Bronchial epithelial cell (primary cell): ENCODE results near the gene TOMM5. TPM values are rescaled to one million over a fixed set of nuclear protein-coding genes. Genes with fewer than 3 reads are reported as not detected.

Experiments used
- DNase-seq: peaks from one replicate; pipeline ENCODE4 v3.0.0-alpha.2; 2010; ENCODE audit warnings: low read depth
- FAIRE-seq: peaks from 2 replicates; lab custom pipeline; 2011; peaks lifted over from hg19 to GRCh38; lab: Jason Lieb, UNC
- H3K27me3 ChIP-seq: 2 replicates; pipeline ENCODE4 v1.5.1; 2011; ENCODE audit warnings: low read length; ENCODE audit not compliant: control insufficient read depth, insufficient read depth
- H3K36me3 ChIP-seq: 2 replicates; pipeline ENCODE4 v1.5.1; 2011; ENCODE audit warnings: low read length; ENCODE audit not compliant: control insufficient read depth, insufficient read depth
- H3K4me3 ChIP-seq: 2 replicates; pipeline ENCODE4 v1.5.1; 2011; ENCODE audit warnings: mild to moderate bottlenecking, low read depth, low read length, control low read depth
- total RNA-seq: library from RNA; depleted of rRNA; stranded (reverse); fragments of >200 nt; gene quantifications from 2 replicates; pipeline ENCODE4 v1.2.1, GENCODE V29; 2014
- TF ChIP-seq, protein P1 (sequence below): IDR thresholded peaks from 2 replicates; pipeline ENCODE4 v1.5.1; 2011; ENCODE audit warnings: mild to moderate bottlenecking, moderate library complexity, low read length, control low read depth, inconsistent platforms; ENCODE audit not compliant: insufficient read depth, severe bottlenecking

Gene TOMM5
- total RNA-seq, 1 donor from 2014 or later: 126 TPM

DNA sequence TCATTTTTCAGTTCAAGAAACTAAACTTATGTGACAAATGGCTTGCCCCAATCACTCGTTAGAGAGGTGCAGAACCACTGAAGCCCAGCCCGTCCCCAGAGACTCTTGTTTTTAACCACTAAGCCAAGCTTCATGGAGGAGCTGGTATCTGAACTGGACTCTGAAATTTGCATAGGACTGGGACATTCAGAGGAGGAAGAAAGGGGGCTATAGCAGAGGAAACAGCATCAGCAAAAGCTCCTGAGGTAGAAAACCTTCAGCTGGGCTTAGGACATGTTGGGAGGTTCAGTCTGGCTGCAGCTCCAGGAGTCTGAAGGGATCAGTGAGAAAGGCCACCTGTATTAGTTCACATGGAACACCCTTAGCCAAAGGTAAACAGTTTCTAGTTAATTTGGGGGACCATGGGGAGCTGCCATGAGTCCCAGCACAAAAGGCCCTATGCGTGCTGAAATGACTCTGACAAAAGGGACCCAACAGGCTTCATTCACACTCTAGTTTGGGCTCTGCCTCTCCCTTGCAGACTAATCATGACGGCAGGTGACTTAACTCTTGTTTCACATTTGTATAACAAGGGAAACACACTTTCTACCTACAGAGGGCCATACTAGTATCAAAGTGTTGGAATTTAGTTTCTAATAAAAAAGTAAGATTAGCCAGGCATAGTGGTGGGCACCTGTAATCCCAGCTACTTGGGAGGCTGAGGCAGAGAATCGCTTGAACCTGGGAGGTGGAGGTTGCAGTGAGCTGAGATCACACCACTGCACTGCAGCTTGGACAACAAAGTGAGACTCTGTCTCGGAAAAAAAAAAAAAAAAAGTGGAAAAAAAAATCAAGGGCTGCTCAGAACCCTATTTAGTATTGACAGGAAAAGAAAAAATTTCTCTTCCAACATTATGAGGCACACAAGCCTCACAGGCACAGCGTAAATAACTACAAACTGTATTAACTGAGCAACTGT lies 26.5 kb downstream of the TOMM5 start:
- H3K27me3 ChIP-seq: no peaks in the 10 kb centered on the region
- H3K4me3 ChIP-seq: no peak overlapping the region
- DNase-seq: no peak
- no peak for FAIRE-seq
- TF ChIP-seq, protein P1, sequence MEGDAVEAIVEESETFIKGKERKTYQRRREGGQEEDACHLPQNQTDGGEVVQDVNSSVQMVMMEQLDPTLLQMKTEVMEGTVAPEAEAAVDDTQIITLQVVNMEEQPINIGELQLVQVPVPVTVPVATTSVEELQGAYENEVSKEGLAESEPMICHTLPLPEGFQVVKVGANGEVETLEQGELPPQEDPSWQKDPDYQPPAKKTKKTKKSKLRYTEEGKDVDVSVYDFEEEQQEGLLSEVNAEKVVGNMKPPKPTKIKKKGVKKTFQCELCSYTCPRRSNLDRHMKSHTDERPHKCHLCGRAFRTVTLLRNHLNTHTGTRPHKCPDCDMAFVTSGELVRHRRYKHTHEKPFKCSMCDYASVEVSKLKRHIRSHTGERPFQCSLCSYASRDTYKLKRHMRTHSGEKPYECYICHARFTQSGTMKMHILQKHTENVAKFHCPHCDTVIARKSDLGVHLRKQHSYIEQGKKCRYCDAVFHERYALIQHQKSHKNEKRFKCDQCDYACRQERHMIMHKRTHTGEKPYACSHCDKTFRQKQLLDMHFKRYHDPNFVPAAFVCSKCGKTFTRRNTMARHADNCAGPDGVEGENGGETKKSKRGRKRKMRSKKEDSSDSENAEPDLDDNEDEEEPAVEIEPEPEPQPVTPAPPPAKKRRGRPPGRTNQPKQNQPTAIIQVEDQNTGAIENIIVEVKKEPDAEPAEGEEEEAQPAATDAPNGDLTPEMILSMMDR: no peak
- no peaks in the 10 kb centered on the region for H3K36me3 ChIP-seq

DNA sequence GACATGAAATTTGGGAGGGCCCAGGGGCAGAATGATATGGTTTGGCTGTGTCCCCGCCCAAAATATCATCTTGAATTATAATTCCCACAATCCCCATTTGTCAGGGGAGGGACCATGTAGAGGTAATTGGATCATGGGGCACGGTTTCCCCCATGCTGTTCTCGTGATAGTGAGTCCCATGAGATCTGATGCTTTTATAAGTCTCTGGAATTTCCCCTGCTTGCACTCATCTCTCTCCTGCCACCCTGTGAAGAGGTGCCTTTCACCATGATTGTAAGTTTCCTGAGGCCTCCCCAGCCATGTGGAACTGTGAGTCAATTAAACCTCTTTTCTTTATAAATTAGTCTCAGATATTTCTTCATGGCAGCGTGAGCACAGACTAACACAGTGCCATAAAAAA lies 27.5 kb downstream of the TOMM5 start:
- no peaks in the 10 kb centered on the region for H3K27me3 ChIP-seq
- H3K36me3 ChIP-seq: no peaks in the 10 kb centered on the region
- FAIRE-seq: no peak
- TF ChIP-seq, protein P1: no peak
- no peak overlapping the region for H3K4me3 ChIP-seq
- DNase-seq: no peak

DNA sequence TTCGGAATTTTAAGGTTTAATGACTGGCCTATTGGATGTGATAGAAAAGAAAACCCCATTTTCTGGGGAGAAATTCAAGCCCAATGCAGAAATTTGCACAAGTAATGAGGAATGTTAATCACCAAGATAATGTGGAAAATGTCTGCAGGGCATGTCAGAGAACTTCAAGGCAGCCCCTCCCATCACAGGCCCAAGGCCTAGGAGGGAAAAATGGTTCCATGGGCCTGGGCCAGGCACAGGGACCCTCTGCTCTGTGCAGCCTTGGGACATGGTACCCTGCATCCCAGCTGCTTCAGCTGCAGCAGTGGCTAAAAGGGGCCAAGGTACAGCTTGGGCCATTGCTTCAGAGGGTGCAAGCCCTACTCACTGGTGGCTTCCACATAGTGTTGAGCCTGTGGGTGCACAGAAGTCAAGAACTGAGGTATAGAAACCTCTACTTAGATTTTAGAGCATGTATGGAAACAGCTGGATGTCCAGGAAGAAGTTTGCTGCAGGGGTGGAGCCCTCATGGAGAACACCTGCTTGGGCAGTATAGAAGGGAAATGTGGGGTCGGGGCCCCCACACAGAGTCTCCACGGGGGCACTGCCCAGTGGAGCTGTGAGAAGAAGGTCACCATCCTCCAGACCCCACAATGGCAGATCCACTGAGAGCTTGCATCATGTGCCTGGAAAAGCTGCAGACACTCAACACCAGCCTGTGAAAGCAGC lies 28.4 kb downstream of the TOMM5 start:
- Histone ChIP-seq H3K36me3 (no peaks in the 10 kb centered on the region), H3K27me3 (no peaks in the 10 kb centered on the region), H3K4me3 (no peak overlapping the region)
- DNase-seq (no peak), FAIRE-seq (no peak)
- TF ChIP-seq, protein P1: no peak

DNA sequence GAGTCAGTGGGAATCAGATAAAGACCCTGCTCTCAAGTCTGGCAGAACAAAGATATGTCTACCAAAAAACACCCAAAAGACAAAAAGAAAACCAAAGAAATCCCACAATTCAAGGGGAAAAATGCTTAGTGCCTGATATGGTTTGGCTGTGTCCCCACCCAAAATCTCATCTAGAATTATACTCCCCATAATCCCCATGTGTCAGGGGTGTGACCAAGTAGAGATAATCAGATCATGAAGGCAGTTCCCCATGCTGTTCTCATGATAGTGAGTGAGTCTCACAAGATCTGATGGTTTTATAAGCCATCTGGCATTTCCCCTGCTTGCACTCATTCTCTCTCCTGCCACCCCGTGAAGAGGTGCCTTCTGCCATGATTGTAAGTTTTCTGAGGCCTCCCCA lies 29.6 kb downstream of the TOMM5 start:
- Histone ChIP-seq H3K27me3 (no peaks in the 10 kb centered on the region), H3K4me3 (no peak overlapping the region), H3K36me3 (no peaks in the 10 kb centered on the region)
- FAIRE-seq: no peak
- DNase-seq: no peak
- TF ChIP-seq, protein P1: no peak

DNA sequence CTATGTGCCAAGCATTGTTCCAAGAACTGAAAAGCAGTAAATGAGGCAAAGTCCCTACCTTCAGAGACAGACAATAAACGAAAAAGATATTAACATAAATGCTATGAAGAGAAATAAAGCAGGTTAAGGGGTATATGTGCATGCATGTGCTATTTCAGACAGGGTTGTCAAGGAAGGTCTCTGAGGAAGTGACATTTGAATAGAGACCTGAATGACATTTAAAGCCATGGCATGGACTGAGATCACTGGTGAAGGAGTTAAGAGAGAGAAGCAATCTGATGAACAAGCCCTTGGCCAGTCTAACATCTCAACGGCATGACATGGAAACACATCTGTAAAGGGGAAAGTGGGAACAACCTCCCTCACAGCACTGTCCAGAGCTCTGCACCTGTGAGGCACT lies 30.7 kb downstream of the TOMM5 start:
- H3K4me3 ChIP-seq: no peak overlapping the region
- no peaks in the 10 kb centered on the region for H3K36me3 ChIP-seq
- no peaks in the 10 kb centered on the region for H3K27me3 ChIP-seq
- FAIRE-seq: no peak
- TF ChIP-seq, protein P1: no peak
- no peak for DNase-seq
